Stimulated activated CD4-positive, alpha-beta T cell treated with anti-CD3 and anti-CD28 coated beads, Interleukin-4, amount 100 ng/mL, for 48 hours (primary cell): Measurements from ENCODE around the gene GPR161.

ENCODE experiments used
- DNase-seq, 2 donors: peaks; one replicate each; pipeline ENCODE4 v3.0.0-alpha.2; 2020; ENCODE audit warnings: low read depth in 2 of 2

GPR161 gene

GRCh38 chr1:168106274-168106673 is 30.5 kb downstream of the GPR161 start:
- no peak for DNase-seq

GRCh38 chr1:168105846-168106245 is 30.9 kb downstream of the GPR161 start:
- DNase-seq = no peak

- DNase-seq = no peak
Observed at GRCh38 chr1:168104535-168104934, 32.2 kb downstream of the GPR161 start.

GRCh38 chr1:168102487-168102886 is 34.2 kb downstream of the GPR161 start:
- no peak for DNase-seq

- no peak for DNase-seq
Observed at GRCh38 chr1:168101336-168101735, 35.4 kb downstream of the GPR161 start.

- DNase-seq = no peak
Observed at GRCh38 chr1:168100315-168101002, 36.3 kb downstream of the GPR161 start.

GRCh38 chr1:168099337-168099801 is 37.4 kb downstream of the GPR161 start:
- no peak for DNase-seq

GRCh38 chr1:168098534-168099320 is 38.0 kb downstream of the GPR161 start:
- no peak for DNase-seq

GRCh38 chr1:168097921-168098528 is 38.7 kb downstream of the GPR161 start:
- no peak for DNase-seq

- DNase-seq = no peak
Observed at GRCh38 chr1:168096296-168097165, 40.2 kb downstream of the GPR161 start.

- no peak for DNase-seq
Observed at GRCh38 chr1:168095476-168095875, 41.3 kb downstream of the GPR161 start.

- no peak for DNase-seq
Observed at GRCh38 chr1:168093616-168094015, 43.1 kb downstream of the GPR161 start.

GRCh38 chr1:168092566-168093355 is 44.0 kb downstream of the GPR161 start:
- no peak for DNase-seq

- no peak for DNase-seq
Observed at GRCh38 chr1:168091720-168092550, 44.8 kb downstream of the GPR161 start.

GRCh38 chr1:168091063-168091462 is 45.7 kb downstream of the GPR161 start:
- no peak for DNase-seq

GRCh38 chr1:168090395-168090794 is 46.3 kb downstream of the GPR161 start:
- no peak for DNase-seq

- no peak for DNase-seq
Observed at GRCh38 chr1:168089979-168090337, 46.8 kb downstream of the GPR161 start.

- DNase-seq = no peak
Observed at GRCh38 chr1:168089326-168089978, 47.3 kb downstream of the GPR161 start.

- no peak for DNase-seq
Observed at GRCh38 chr1:168088511-168089325, 48.0 kb downstream of the GPR161 start.
